ENCODE data around the gene DLEC1. TPM values are rescaled to one million over a fixed set of nuclear protein-coding genes. Genes with fewer than 3 reads are reported as not detected.

DLEC1 gene
- total RNA-seq, 4 donors from 2014 or later: 0.44 to 1.7 (median 1.5) TPM

DNA sequence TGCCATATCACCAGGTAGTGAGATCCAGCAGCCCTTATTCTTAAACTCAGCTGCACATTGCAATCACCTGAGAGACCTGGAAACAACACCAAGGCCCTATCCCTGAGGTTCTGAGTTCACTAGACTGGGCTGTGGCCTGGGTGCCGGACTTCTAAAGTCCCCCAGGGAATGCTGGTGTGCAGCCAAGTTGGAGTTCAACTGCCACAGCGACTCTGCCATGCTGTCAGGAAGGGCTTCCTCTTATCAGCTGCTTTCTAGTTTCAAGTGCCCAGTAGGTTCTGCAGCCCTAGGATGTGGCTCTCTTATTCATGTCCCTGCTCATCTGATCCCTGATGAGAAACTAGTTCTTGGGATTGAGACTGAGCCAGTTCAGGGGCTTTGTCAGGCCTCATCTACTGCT, 50.2 kb downstream of the DLEC1 start:
- Histone ChIP-seq H3K36me3 (no peaks in the 10 kb centered on the region), H3K27me3 (no peaks in the 10 kb centered on the region), H3K4me1 (no peaks in the 10 kb centered on the region), H3K27ac (no peak overlapping the region), H3K4me3 (replicated peaks in 1 of 3) (no peak overlapping the region), H3K9me3 (no peaks in the 10 kb centered on the region)
- no peak for DNase-seq
- 73 to 79% methylated on average over 2 of the region's 2 CpGs for WGBS, 2 donors
- intact Hi-C loops (cut with DNase I): no loop called here
- TF ChIP-seq, protein P1, sequence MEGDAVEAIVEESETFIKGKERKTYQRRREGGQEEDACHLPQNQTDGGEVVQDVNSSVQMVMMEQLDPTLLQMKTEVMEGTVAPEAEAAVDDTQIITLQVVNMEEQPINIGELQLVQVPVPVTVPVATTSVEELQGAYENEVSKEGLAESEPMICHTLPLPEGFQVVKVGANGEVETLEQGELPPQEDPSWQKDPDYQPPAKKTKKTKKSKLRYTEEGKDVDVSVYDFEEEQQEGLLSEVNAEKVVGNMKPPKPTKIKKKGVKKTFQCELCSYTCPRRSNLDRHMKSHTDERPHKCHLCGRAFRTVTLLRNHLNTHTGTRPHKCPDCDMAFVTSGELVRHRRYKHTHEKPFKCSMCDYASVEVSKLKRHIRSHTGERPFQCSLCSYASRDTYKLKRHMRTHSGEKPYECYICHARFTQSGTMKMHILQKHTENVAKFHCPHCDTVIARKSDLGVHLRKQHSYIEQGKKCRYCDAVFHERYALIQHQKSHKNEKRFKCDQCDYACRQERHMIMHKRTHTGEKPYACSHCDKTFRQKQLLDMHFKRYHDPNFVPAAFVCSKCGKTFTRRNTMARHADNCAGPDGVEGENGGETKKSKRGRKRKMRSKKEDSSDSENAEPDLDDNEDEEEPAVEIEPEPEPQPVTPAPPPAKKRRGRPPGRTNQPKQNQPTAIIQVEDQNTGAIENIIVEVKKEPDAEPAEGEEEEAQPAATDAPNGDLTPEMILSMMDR (IDR thresholded peaks at IDR 0.05): no peak
- no peak for TF ChIP-seq POLR2A (IDR thresholded peaks at IDR 0.05)

DNA sequence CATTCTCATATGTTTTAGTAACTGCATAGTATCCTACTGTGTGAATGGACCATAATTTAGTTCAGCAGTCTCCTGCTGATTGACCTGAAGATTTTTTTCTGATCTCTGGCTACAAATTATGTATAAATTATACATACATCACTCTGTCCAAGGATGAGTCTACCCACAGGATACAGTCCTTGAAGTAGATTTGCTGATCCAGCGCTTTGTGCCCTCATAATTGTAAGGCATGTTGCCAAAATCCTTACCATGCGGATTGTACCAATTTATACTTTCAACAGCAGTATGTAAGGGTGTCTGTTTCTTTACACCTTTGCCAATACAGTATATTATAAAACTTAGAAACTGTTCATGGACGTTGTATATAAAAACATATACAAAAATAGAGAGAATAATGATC, 51.4 kb downstream of the DLEC1 start:
- Histone ChIP-seq H3K36me3 (no peaks in the 10 kb centered on the region), H3K9me3 (no peaks in the 10 kb centered on the region), H3K4me3 (replicated peaks in 1 of 3) (no peak overlapping the region), H3K27me3 (no peaks in the 10 kb centered on the region), H3K4me1 (no peaks in the 10 kb centered on the region), H3K27ac (no peak overlapping the region)
- DNase-seq: no peak
- 87 to 88% methylated on average over 3 of the region's 3 CpGs for WGBS, 2 donors
- intact Hi-C loops (cut with DNase I): no loop called here
- TF ChIP-seq, protein P1 (IDR thresholded peaks at IDR 0.05): no peak
- TF ChIP-seq POLR2A (IDR thresholded peaks at IDR 0.05): no peak

DNA sequence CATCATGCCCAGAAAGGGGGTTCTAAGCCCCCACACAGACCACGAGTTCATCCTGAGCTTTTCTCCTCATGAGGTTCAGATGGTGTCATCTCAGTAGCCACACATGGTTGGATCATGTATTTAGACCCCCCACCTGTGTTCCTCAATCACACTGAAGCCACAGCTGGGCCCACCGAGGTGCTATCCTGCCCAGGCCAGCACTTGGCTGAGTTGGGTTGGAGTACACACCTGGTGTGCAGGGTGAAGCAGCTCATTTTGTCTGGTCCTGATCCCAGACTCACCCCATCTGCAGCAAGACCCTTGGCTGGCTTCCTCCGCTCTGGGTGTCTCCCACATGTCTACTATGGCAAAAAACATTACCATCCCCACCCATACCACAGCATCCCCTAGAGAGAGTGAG, 56.0 kb downstream of the DLEC1 start:
- Histone ChIP-seq H3K9me3 (no peaks in the 10 kb centered on the region), H3K36me3 (no peaks in the 10 kb centered on the region), H3K4me3 (replicated peaks in 1 of 3) (no peak overlapping the region), H3K27ac (no peak overlapping the region), H3K4me1 (no peaks in the 10 kb centered on the region), H3K27me3 (no peaks in the 10 kb centered on the region)
- 85 to 95% methylated on average over 3 of the region's 3 CpGs for WGBS, 2 donors
- no peak for TF ChIP-seq POLR2A (IDR thresholded peaks at IDR 0.05)
- TF ChIP-seq, protein P1 (IDR thresholded peaks at IDR 0.05): no peak
- no peak for DNase-seq
- intact Hi-C loops (cut with DNase I): no loop called here

DNA sequence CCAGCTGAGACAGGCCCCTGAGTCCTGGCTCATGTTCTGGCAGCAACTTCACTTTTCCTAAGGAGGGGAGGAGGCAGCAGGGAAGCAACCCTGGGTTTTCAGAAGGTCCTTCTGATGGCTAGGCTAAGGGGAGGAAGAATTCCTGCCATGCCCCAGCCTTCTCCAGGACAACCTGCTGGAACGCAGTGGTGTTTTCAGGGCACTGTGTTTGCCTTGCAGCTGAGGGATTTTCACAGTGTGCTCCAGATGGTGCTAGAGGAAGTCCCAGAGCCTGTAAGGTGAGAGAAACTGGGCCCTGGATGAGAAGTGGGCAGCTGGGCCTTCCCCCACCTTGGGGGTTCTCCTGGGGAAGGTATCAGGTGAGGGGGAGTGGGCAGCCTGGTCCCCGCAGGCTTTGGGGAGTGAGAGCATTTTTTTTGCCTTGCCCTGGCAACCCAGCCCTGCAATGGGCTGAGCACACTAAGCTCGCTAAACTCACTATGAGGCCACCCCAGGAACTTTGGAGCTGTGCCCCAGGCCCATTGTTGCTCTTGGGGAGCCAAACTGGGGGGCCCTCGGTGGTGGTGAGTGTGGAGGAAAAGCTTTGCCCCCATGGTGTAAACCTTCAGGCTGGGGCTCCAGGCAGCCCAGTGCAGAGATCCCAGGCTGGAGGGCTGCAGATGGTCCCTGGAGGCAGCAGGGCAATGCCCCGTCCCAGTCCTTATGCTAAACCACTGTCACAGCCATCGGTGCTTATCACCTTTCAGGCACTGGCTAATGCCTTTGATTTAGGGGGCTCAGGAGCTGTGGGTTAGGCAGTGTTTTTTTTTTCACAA, 56.9 kb downstream of the DLEC1 start:
- 62 to 74% methylated on average over 4 to 5 of the region's 6 CpGs for WGBS, 2 donors
- Histone ChIP-seq H3K4me3 (replicated peaks in 1 of 3) (no peak overlapping the region), H3K4me1 (no peaks in the 10 kb centered on the region), H3K9me3 (no peaks in the 10 kb centered on the region), H3K27ac (no peak overlapping the region), H3K27me3 (no peaks in the 10 kb centered on the region), H3K36me3 (no peaks in the 10 kb centered on the region)
- TF ChIP-seq POLR2A (IDR thresholded peaks at IDR 0.05): no peak
- TF ChIP-seq, protein P1 (IDR thresholded peaks at IDR 0.05): no peak
- no peak for DNase-seq
- intact Hi-C loops (cut with DNase I): no loop called here
